Measurements from ENCODE around the gene WASL.
"Not testable (repeated sequence)": the region's sequence is repeated elsewhere in the genome, so short reads cannot be mapped to it uniquely, and the experiment has no call there.

WASL gene

DNA sequence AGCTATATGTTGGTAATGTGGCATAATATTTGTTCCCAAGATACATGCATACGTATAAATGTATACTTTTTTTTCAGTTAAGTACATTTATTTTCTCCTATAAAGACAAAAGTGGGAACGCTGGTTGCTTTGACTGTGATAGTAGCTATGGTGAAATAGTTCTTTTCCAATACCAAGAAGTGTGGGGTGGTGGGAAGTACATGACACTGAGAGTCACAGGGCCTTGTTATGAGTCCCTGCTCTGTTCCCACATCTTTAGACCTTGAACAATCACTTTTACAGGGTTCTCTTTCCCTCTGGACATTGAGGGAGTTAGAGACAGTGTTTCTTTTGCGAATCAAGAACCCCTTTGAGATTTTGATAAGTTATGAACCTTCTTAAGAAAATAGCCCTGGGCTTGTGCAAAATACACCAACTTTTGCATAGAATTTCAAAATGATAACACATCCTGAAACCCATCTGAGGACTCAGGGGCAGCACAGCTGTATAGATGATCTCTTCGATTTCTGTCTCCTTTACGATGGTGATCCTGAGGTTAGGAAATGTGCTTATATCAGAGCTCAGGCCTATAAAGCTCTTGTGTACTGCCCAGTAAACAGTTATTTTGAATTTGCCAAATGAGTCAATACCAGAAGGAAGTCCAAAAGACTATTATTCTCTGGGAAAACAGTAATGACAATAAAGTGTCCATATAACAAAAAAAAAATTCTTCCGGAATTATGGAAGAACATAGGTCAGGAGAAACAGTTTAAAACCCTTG, 92.1 kb downstream of the WASL start:
- no peak for DNase-seq

DNA sequence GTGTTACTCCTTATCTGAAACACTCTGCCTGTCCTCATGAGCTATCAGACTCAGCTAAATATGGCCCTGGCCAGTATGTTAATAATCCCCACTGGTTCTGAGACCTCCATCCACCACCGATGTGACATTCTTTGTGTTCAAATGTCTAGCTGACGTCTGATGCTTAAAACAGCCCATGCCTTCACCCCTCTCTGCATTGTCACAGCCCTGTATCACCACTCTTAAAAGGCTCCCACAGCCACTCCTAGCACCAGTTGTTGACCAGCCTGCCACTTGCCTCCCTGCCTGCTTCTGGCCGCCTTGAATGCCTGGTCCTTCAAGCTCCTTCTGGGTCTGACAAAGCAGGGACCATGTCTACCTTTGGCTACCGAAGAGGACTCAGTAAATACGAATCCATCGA, 93.2 kb downstream of the WASL start, which contains the start of gene LMOD2:
Gene LMOD2, plus strand, starts transcription at position 253 of the 400 bp plus-strand sequence. Its CDS starts 98 bp downstream, at position 351.
- DNase-seq = no peak

DNA sequence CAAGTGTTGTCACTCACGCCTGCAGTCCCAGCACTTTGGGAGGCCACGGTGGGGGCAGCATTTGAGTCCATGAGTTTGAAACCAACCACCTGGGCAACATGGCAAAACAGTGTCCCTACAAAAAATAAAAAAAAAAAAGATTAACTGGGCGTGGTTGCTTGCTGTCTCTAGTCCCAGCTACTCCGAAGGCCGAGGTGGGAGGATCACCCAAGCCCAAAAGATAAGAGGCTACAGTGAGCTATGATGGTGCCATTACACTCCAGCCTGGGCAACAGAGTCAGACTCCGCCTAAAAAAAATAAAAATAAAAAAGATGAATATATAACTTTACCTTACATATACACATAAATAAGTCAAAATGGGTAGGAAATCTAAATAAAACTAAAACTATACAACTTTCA, 95.6 kb downstream of the WASL start:
- DNase-seq = no peak

DNA sequence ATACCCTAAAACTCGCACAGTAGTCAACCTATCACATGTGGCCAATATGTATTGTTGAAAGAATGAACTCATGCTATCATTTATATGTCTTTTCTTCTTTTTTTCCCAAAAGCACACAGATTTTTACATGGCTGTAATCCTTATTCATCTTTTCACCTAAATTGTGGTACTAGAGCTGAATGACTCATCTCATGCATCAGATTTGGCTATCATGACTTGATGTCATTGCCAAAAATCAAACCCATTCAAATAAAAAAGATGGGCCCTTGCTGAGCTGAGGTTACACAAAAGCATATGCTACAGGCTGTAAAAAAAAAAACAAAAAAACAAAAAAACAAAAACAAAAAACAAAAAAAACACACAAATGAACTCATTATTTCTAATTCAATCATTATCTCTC, 96.4 kb downstream of the WASL start:
- no peak for DNase-seq

DNA sequence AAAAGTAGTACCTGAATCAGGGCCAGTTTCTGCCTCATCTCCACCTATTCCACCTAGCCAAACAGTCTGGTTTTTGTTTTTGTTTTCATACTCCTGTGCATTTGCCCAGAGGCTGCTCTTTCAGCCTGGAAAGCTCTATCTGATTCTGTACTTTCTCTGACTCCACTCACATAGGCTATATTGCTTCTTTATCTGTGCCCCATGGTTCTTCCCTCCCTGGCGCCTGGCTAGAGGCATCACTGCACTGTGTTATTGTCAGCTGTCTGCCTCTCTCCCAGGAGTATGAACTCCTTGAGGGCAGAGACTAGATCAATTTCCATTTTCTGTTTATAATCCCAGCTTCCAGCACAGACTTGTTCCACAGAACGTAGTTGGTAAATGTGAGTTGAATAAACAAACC, 98.2 kb downstream of the WASL start:
- DNase-seq = no peak

DNA sequence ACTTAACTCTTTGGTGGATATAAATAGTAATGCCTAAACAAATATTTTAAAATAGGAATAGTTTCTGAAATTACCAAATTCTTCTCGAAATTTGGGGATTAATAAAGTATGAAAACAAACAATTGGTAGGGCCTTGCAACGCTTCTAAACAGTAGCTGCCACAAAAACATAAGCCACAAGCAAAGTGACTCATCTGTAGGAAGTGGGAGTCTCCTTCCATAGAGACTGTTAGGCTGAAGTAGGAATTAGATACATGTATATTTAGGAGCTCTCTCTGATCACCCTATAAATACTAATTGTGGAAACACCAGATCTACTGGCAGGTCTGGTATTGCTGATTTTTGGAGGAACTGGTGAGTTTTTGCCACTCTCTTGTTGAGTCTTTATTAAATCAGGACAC, 98.8 kb downstream of the WASL start:
- no peak for DNase-seq

DNA sequence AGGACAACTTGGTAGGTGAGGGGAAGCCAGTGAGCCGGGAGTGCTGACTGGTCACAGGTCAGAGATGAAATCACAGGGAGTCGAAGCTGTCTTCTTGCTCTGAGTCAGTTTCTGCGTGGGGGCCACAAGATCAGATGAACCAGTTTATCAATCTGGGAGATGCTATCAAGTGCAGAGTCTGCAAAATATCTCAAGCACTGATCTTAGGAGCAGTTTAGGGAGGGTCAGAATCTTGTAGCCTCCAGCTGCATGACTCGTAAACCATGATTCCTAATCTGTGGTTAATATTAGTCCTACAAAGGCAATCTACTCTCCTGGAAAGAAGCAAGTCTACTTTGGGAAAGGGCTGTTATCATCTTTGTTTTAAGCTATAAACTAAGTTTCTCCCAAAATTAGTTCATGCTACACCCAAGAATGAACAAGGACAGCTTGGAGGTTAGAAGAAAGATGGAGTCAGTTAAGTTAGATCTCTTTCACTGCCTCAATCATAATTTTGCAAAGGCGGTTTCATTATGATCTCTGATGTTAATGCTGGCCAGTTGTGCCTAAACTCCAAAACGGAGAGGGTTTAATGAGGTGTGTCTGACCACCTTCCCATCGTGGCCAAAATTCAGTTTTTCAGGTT, 101.6 kb downstream of the WASL start:
- DNase-seq = no peak

DNA sequence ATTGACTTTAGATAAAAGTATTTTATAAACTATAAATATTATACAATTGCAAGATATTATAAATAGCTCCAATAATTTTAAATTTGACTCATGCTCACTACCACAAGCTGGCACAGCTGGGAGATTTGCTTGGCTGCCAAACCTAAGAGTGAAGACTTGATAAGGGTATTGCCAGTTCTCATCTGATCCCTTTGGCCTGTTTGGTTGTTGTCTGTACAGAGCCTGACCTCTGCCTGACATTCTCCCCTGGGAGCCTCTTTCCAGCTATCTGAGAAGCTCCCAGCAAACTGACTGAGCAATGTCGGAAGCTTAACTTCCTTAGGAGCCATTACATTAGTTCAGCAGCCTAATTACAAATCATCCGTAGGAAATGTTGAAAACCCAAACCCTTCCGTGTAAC, 103.3 kb downstream of the WASL start:
- DNase-seq = no peak

DNA sequence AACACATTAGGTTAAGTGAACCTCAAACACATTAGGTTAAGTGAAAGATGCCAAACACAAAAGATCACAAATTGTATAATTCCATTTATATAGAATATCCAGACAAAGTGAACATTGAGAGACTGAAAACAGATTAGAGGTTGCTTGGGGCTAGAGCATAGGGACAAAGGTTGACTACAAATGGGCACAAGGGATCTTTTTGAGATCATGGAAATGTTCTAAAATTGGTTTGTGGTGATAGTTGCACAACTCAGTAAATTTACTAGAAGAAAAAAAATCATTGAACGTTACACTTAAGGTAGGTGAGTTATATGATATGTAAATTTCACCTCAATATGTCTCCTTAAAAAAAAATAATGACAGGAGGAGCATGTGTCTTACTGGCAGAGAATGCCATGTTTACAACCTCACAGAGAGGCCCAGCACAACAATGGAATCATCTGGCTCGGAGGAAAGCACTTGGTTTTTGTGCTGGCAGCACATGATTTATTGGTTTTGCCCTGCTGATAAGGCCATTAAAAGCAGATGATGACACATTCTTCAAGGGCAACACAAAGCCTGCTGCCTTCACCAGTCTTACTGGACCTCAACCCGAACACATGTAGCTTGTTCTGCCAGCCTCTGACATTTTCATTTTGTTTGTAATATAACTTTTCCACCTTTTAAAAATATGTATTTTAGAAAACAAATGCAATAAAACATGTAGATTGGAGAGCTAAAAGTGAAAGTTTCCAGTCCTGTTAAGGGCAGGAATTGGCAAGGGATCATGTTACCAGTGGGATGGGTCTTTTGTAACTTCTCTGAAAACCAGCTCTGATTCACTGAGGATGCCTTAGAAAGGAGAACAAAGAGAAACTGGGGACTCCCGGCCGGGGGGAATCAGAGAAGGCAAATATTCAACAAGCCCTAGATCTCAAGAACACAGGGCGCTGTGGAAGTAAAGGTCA, 105.0 kb downstream of the WASL start:
- DNase-seq = no peak

DNA sequence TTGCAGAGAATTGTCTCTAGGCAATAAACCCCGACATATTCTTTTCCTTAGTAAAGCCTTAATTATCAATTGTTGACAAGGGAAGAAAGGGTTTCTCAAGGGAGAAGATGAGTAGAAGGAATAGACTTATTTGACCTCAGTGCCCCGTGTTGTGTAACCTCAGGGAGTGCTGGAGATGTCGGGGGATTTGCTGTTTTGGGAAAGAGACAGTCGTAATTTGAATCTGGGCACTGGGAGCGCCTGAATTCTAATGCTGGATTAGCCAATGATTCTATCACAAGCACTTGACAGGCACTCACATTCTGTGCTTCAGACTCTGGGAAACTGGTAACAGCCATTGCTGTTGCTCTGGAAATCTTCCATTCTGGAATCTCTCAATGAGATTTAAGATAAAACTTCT, 106.9 kb downstream of the WASL start:
- no peak for DNase-seq

DNA sequence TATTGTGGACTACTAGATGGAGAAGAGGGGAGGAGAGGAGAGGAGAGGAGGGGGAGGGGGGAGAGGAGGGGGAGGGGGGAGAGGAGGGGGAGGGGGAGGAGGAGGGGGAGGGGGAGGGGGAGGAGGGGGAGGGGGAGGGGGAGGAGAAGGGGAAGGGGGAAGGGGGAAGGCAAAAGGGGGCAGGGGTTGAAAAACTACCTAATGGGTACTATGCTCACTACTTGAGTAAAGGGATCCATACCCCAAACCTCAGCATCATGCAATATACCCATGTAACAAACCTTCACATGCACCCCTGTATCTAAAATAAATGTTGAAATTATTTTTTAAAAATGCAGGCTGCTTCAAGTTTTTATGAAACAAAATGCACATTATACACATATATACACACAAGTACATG, 108.2 kb downstream of the WASL start:
- DNase-seq = no peak

DNA sequence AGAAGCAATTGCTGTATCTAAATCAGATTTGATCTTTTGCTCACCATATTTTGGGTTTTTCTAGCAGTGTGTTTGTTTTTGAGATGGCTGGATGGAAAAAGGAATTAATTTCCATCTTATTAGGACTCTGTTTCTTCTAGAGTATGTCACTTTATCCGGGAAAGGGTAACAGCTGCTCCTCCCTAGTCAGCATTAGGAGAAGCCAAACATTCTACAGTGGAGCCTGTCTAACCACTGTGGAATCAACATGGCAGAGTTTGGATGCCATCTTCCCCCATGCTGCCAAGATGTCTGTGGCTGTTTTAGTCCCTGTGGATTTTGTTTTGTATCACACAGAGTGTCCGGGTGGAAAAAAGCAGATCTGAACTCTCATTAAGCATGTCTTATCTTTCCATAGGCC, 109.2 kb downstream of the WASL start:
- no peak for DNase-seq

DNA sequence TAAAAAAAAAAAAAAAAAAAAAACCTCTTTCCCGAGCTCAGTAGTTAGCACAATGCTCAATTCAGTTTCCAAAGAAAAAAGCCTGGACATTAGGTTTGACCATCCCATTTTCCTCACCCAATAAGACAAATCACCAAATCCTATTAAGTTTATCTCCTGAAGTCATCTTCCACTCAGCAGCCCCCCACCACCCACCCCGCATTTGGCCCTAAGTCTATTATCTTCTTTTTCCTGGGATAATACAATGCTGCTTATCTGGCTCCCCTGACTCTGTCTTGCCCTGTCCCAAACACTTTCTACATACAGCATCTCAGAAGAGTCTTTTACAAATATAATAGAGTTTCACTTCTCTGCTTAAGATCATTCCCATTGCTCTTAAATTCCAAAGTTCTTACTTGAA, 110.9 kb downstream of the WASL start:
- DNase-seq = no peak

DNA sequence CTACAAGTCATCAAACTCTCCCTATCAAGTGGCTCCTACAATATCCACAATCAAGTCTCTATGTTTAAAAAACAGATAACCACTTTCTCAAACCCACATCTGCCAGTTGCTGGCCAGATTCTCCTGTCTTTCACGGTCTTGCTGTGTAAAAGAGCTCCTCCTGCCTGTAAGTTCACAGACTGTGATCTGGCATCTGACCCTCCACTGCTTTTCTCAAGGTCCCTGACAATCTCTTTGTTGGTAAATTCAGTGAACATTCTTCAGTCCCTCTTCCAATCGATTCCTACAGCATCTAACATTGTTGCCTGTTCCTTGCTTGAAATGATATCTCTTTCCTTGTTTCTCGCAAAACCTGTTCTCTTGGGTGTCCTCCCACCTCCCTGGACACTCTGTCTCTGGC, 111.6 kb downstream of the WASL start:
- DNase-seq = no peak

DNA sequence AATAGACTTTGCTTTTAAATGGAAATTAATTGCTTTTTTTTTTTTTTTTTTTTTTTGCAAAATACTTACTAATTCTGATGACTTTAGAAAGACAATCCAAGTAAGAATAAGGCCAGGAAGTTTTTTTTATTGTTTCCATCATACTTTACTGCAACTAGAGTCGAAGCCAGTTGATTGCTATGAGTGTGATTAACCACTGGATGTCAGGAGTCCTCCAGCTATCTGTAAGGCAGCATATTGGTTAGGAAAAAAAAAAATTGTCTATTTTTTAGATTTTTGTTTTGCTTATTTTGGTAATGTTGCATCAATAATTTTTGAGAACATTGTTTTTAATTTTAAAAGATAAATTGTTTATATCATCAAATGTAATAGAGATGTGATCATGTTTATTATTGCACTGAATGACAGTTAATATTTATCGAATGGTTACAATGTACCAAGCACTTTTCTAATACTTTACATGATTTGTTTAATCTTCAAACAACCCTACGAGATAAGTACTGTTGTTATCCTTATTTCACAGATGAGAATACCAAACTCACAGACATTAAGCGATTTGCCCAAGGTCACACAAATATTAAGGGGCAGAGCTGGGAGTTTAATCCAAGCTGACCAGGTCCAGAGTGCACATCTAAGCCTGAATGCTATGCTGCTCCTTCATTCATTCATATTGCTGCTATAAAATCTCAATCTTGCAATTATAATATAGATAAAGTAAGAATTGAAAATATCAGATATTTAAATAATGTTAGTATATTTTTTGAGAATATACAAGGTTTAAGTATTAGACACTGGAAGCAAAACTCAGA, 113.0 kb downstream of the WASL start:
- no peak for DNase-seq

DNA sequence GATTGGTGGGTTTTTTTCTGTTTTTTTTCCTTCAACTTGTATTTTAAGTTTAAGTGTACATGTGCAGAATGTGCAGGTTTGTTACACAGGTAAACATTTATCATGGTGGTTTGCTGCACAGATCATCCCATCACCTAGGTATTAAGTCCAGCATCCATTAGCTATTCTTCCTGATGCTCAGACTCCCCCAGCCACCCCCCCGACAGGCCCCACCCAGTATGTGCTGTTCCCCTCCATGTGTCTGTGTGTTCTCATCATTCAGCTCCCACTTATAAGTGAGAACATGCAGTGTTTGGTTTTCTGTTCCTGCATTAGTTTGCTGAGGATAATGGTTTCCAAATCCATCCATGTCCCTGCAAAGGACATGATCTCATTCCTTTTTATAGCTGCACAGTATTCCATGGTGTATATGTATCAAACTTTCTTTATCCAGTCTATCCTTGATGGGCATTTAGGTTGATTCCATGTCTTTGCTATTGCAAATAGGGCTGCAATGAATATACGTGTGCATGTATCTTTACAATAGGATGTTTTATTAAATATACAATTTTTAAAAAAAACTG, 114.7 kb downstream of the WASL start:
- not testable (repeated sequence) for DNase-seq

DNA sequence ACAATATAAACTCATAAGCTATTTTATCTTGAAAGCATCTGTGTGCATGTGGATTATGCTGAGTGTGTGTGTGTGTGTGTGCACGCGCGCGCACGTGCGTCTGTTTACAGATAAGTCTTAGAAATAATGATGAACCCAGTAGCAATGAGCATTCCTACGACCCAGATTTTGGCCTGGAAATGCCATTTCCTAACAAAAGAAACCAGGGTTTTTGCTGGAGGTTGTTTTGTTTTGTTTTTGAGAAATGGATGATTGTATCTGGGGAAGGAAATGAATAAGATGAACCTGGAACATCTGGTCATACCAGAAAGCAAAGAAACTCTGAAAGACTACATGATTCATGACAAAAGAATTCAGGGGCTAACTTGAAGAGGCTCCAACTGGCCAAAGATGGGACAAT, 115.2 kb downstream of the WASL start:
- DNase-seq = no peak

DNA sequence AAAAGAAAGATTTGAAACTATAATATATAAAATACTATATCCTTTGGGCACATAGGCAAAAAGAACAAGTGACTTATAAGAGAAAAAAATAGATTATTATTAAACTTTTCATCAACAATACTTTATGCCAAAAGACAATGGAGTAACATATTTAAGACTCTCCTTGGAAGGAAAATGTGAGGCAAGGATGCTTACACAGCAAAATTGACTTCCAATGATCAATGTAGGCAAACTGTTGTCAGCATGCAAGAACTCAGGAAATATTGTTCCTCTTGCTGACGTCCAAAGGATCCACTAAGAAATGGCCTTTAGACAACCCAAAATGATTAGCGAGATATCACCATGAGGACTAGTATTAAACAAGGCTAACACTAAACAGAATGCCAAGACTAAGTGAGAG, 116.0 kb downstream of the WASL start:
- no peak for DNase-seq

All from activated gamma-delta T cell treated with Interleukin-2 at 50 U/mL for 16 hours (primary cell).